ENCODE results near the gene SLC34A2. TPM values are rescaled to one million over a fixed set of nuclear protein-coding genes. Genes with fewer than 3 reads are reported as not detected.

SLC34A2 gene
- total RNA-seq, 3 donors from 2014 or later (not counting 1 experiment from before 2014, with no cell fraction given) = not detected

- Mint-ChIP-seq H3K4me1 (no peaks in the 10 kb centered on the region), H3K36me3 (no peaks in the 10 kb centered on the region), H3K27me3 (ENCODE audit: low read depth in 2 of 2) (peaks cover 0 to 1% of the 10 kb centered on the region in 2 donors), H3K27ac (no peak overlapping the region), H3K4me3 (no peak overlapping the region), H3K9me3 (no peaks in the 10 kb centered on the region)
- WGBS (ENCODE audit: insufficient coverage) = 88% methylated on average over 4 of the region's 4 CpGs
- no peak overlapping the region for H3K27ac ChIP-seq (ENCODE audit: low read length)
- DNase-seq (no peak), ATAC-seq (no peak)
- no peaks in the 10 kb centered on the region for H3K9me3 ChIP-seq (ENCODE audit: control insufficient read depth, insufficient read depth, low read length)
- no peaks in the 10 kb centered on the region for H3K4me1 ChIP-seq (ENCODE audit: control insufficient read depth, insufficient read depth, low read length)
- TF ChIP-seq CTCF (IDR thresholded peaks at IDR 0.05) = no peak
- intact Hi-C loops (cut with micrococcal nuclease) = no loop called here
- H3K4me3 ChIP-seq (ENCODE audit: low read length) = no peak overlapping the region
- H3K27me3 ChIP-seq (ENCODE audit: control insufficient read depth, insufficient read depth, low read length) = no peaks in the 10 kb centered on the region
- H3K36me3 ChIP-seq (ENCODE audit: control insufficient read depth, insufficient read depth, low read length) = no peaks in the 10 kb centered on the region
These were observed 15.3 kb downstream of the SLC34A2 start for GRCh38 chr4:25670991-25671390.

- TF ChIP-seq CTCF (IDR thresholded peaks at IDR 0.05) = no peak
- intact Hi-C loops (cut with micrococcal nuclease) = no loop called here
- no peaks in the 10 kb centered on the region for H3K9me3 Mint-ChIP-seq
- DNase-seq (no peak), ATAC-seq (no peak)
- H3K36me3 ChIP-seq (ENCODE audit: control insufficient read depth, insufficient read depth, low read length) = no peaks in the 10 kb centered on the region
- no peaks in the 10 kb centered on the region for H3K4me1 Mint-ChIP-seq
- H3K4me1 ChIP-seq (ENCODE audit: control insufficient read depth, insufficient read depth, low read length) = no peaks in the 10 kb centered on the region
- WGBS (ENCODE audit: insufficient coverage) = 91% methylated on average over 5 of the region's 5 CpGs
- no peaks in the 10 kb centered on the region for H3K27me3 ChIP-seq (ENCODE audit: control insufficient read depth, insufficient read depth, low read length)
- no peaks in the 10 kb centered on the region for H3K9me3 ChIP-seq (ENCODE audit: control insufficient read depth, insufficient read depth, low read length)
- no peaks in the 10 kb centered on the region for H3K36me3 Mint-ChIP-seq
- H3K4me3 Mint-ChIP-seq = no peak overlapping the region
- H3K27me3 Mint-ChIP-seq (ENCODE audit: low read depth in 2 of 2) = no peaks in the 10 kb centered on the region
- no peak overlapping the region for H3K27ac ChIP-seq (ENCODE audit: low read length)
- H3K4me3 ChIP-seq (ENCODE audit: low read length) = no peak overlapping the region
- no peak overlapping the region for H3K27ac Mint-ChIP-seq
These were observed 17.1 kb downstream of the SLC34A2 start for GRCh38 chr4:25672756-25673155.

GRCh38 chr4:25674386-25674785, 18.7 kb downstream of the SLC34A2 start:
- no peaks in the 10 kb centered on the region for H3K9me3 Mint-ChIP-seq
- Histone ChIP-seq H3K4me3 (ENCODE audit: low read length) (no peak overlapping the region), H3K36me3 (ENCODE audit: control insufficient read depth, insufficient read depth, low read length) (no peaks in the 10 kb centered on the region), H3K27ac (ENCODE audit: low read length) (no peak overlapping the region), H3K27me3 (ENCODE audit: control insufficient read depth, insufficient read depth, low read length) (no peaks in the 10 kb centered on the region), H3K4me1 (ENCODE audit: control insufficient read depth, insufficient read depth, low read length) (no peaks in the 10 kb centered on the region), H3K9me3 (ENCODE audit: control insufficient read depth, insufficient read depth, low read length) (no peaks in the 10 kb centered on the region)
- 95% methylated on average over 10 of the region's 10 CpGs for WGBS (ENCODE audit: insufficient coverage)
- TF ChIP-seq CTCF (IDR thresholded peaks at IDR 0.05) = no peak
- intact Hi-C loops (cut with micrococcal nuclease) = no loop called here
- H3K27ac Mint-ChIP-seq = no peak overlapping the region
- no peak overlapping the region for H3K4me3 Mint-ChIP-seq
- DNase-seq (no peak), ATAC-seq (no peak)
- H3K4me1 Mint-ChIP-seq = no peaks in the 10 kb centered on the region
- H3K27me3 Mint-ChIP-seq (ENCODE audit: low read depth in 2 of 2) = no peaks in the 10 kb centered on the region
- H3K36me3 Mint-ChIP-seq = no peaks in the 10 kb centered on the region

- 96% methylated on average over 30 of the region's 30 CpGs for whole genome bisulfite sequencing (ENCODE audit: insufficient coverage)
These were observed 20.6 kb downstream of the SLC34A2 start for GRCh38 chr4:25676221-25676620.

More at GRCh38 chr4:25676221-25676620, 20.6 kb downstream of the SLC34A2 start:
- DNase-seq = no peak
- Histone ChIP-seq H3K36me3 (ENCODE audit: control insufficient read depth, insufficient read depth, low read length) (no peaks in the 10 kb centered on the region), H3K4me3 (ENCODE audit: low read length) (no peak overlapping the region), H3K4me1 (ENCODE audit: control insufficient read depth, insufficient read depth, low read length) (no peaks in the 10 kb centered on the region), H3K27me3 (ENCODE audit: control insufficient read depth, insufficient read depth, low read length) (no peaks in the 10 kb centered on the region), H3K9me3 (ENCODE audit: control insufficient read depth, insufficient read depth, low read length) (no peaks in the 10 kb centered on the region), H3K27ac (ENCODE audit: low read length) (no peak overlapping the region)
- Mint-ChIP-seq H3K27ac (no peak overlapping the region), H3K4me3 (no peak overlapping the region), H3K9me3 (no peaks in the 10 kb centered on the region), H3K27me3 (ENCODE audit: low read depth in 2 of 2) (no peaks in the 10 kb centered on the region), H3K36me3 (no peaks in the 10 kb centered on the region), H3K4me1 (no peaks in the 10 kb centered on the region)
- intact Hi-C loops (cut with micrococcal nuclease) = no loop called here
- no peak for TF ChIP-seq CTCF (IDR thresholded peaks at IDR 0.05)
- no peak for ATAC-seq
